Measurements from ENCODE around the gene C16orf74. TPM values are rescaled to one million over a fixed set of nuclear protein-coding genes. Genes with fewer than 3 reads are reported as not detected.

C16orf74 gene
- total RNA-seq, 2 donors from 2014 or later = 4.6 to 7.2 TPM

DNA sequence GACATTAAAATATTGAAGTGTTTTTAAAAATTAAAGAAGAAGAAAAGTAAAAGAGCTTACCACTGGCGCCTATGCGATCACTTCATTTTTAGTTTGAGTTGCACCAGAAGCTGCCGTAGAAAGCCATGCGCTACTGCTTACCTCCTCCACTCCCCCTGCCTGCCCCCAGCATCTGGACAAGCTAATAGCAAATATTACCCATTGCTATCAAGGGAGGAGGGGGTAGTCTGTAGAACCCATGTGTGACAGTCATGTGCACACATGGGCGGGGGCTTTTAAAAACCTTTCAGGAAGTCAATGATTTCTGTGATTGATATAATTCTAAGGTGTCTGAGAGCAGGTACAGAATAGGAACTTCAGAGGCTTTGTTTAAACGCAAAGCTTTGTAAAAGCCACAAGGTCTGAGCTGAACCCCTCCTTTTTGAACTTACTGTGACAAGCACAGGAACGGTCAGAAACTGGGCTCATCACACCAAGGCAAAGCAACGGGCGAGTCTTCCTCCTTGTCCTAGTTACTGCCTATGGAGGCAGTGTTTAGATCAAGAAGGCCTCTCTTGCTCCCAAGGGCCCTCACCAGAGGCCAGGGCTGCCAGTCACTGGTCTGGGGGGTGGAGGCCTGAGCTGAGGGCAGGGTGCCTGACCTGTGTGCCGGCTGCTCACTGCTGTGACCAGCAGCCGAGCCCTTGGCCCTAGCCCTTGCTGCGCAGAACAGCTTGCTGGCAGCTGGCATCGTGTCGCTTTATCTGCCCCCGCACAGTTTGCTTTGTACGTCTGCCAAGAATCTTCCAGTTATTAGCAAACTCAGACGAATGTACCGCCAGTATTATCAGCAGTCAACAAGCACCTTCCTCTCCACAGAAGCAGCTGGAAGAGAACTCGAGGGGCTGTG lies 77.1 kb downstream of the C16orf74 start:
- H3K27me3 Mint-ChIP-seq = no peaks in the 10 kb centered on the region
- peaks cover 3% of the 10 kb centered on the region for H3K4me1 Mint-ChIP-seq
- no peak for ATAC-seq
- no peak overlapping the region for H3K27ac Mint-ChIP-seq
- no peak for DNase-seq
- peaks cover 5% of the 10 kb centered on the region for H3K36me3 Mint-ChIP-seq (ENCODE audit: low read depth)
- H3K9me3 ChIP-seq (ENCODE audit: control insufficient read depth, low read length, poor library complexity, severe bottlenecking) = no peaks in the 10 kb centered on the region
- no peak overlapping the region for H3K4me3 Mint-ChIP-seq

DNA sequence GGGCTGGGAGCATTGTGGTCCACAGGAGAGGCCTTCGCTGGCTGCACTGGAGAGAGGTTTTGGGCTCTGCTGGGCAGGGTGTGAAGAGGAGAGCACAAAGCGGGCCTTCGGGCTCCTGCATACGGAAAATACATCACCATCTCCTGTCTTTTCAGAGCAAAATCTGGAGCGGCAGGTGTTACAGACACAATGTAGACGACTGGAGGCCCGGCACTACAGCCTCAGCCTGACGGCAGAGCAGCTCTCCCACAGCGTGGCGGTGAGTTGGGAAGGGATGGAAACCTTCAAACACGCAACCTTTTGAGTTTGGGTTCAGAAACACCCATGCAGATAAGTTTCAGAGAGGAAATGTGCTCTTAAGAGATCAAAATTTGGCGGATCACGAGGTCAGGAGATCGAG lies 80.1 kb downstream of the C16orf74 start:
- no peak overlapping the region for H3K27ac Mint-ChIP-seq
- H3K9me3 ChIP-seq (ENCODE audit: control insufficient read depth, low read length, poor library complexity, severe bottlenecking) = no peaks in the 10 kb centered on the region
- H3K27me3 Mint-ChIP-seq = no peaks in the 10 kb centered on the region
- peaks cover 3% of the 10 kb centered on the region for H3K4me1 Mint-ChIP-seq
- no peak overlapping the region for H3K4me3 Mint-ChIP-seq
- no peak for ATAC-seq
- peaks cover 5% of the 10 kb centered on the region for H3K36me3 Mint-ChIP-seq (ENCODE audit: low read depth)
- no peak for DNase-seq

GRCh38 chr16:85668676-85669424 lies 82.0 kb downstream of the C16orf74 start:
- Mint-ChIP-seq H3K4me3 (no peak overlapping the region), H3K4me1 (no peaks in the 10 kb centered on the region), H3K36me3 (ENCODE audit: low read depth) (peaks cover 5% of the 10 kb centered on the region), H3K27me3 (no peaks in the 10 kb centered on the region), H3K27ac (no peak overlapping the region)
- DNase-seq = no peak
- ATAC-seq = no peak
- no peaks in the 10 kb centered on the region for H3K9me3 ChIP-seq (ENCODE audit: control insufficient read depth, low read length, poor library complexity, severe bottlenecking)

DNA sequence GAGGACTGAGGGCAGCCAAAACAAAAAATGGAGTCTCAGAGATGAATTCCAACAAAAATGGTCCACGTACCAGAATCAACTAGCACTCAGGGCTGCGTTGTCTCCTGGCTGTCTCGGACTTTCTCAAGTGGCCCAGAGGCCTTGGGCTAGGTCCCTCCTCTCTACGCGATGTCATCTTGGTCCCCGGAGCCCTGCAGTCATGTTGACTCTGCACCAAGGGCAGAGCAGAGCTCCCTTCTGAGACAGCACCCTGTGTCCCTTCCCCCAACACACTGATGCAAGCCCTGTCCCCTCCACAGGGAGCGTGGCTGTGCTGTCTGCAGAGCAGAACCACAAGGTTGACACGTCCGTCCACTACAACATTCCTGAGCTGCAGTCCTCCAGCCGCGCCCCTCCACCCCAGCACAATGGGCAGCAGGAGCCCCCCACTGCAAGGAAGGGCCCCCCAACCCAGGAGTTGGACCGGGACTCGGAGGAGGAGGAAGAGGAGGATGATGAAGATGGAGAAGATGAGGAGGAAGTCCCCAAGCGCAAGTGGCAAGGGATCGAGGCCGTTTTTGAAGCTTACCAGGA lies 83.0 kb downstream of the C16orf74 start:
- Mint-ChIP-seq H3K27me3 (no peaks in the 10 kb centered on the region), H3K4me1 (no peaks in the 10 kb centered on the region), H3K36me3 (ENCODE audit: low read depth) (peaks cover 5% of the 10 kb centered on the region), H3K4me3 (no peak overlapping the region), H3K27ac (no peak overlapping the region)
- DNase-seq (no peak), ATAC-seq (no peak)
- H3K9me3 ChIP-seq (ENCODE audit: control insufficient read depth, low read length, poor library complexity, severe bottlenecking) = no peaks in the 10 kb centered on the region

- DNase-seq (no peak), ATAC-seq (no peak)
- no peaks in the 10 kb centered on the region for H3K4me1 Mint-ChIP-seq
- no peak overlapping the region for H3K27ac Mint-ChIP-seq
- no peaks in the 10 kb centered on the region for H3K27me3 Mint-ChIP-seq
- H3K36me3 Mint-ChIP-seq (ENCODE audit: low read depth) = peaks cover 5% of the 10 kb centered on the region
- H3K9me3 ChIP-seq (ENCODE audit: control insufficient read depth, low read length, poor library complexity, severe bottlenecking) = no peaks in the 10 kb centered on the region
- H3K4me3 Mint-ChIP-seq = no peak overlapping the region
Measured at GRCh38 chr16:85667261-85667660, 83.6 kb downstream of the C16orf74 start.

DNA sequence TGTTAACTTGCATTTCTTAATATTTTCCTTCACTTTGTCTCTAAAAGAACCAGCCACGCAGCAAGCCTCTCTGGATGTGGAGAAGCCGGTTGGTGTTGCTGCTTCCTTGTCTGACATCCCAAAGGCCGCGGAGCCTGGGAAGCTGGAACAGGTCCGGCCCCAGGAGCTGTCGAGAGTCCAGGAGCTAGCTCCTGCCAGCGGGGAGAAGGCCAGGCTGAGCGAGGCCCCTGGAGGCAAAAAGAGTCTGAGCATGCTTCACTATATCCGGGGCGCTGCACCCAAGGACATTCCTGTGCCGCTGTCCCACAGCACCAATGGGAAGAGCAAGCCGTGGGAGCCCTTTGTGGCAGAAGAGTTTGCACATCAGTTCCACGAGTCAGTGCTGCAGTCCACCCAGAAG lies 85.0 kb downstream of the C16orf74 start:
- Mint-ChIP-seq H3K4me3 (no peak overlapping the region), H3K36me3 (ENCODE audit: low read depth) (peaks cover 5% of the 10 kb centered on the region), H3K27me3 (no peaks in the 10 kb centered on the region), H3K27ac (peak overlapping the region; percentile 68), H3K4me1 (no peaks in the 10 kb centered on the region)
- ATAC-seq (no peak), DNase-seq (no peak)
- no peaks in the 10 kb centered on the region for H3K9me3 ChIP-seq (ENCODE audit: control insufficient read depth, low read length, poor library complexity, severe bottlenecking)

GRCh38 chr16:85665373-85665740 lies 85.5 kb downstream of the C16orf74 start:
- Mint-ChIP-seq H3K36me3 (ENCODE audit: low read depth) (peaks cover 5% of the 10 kb centered on the region), H3K27ac (peak overlapping the region; percentile 68), H3K27me3 (no peaks in the 10 kb centered on the region), H3K4me3 (no peak overlapping the region), H3K4me1 (no peaks in the 10 kb centered on the region)
- ATAC-seq (no peak), DNase-seq (no peak)
- no peaks in the 10 kb centered on the region for H3K9me3 ChIP-seq (ENCODE audit: control insufficient read depth, low read length, poor library complexity, severe bottlenecking)

DNA sequence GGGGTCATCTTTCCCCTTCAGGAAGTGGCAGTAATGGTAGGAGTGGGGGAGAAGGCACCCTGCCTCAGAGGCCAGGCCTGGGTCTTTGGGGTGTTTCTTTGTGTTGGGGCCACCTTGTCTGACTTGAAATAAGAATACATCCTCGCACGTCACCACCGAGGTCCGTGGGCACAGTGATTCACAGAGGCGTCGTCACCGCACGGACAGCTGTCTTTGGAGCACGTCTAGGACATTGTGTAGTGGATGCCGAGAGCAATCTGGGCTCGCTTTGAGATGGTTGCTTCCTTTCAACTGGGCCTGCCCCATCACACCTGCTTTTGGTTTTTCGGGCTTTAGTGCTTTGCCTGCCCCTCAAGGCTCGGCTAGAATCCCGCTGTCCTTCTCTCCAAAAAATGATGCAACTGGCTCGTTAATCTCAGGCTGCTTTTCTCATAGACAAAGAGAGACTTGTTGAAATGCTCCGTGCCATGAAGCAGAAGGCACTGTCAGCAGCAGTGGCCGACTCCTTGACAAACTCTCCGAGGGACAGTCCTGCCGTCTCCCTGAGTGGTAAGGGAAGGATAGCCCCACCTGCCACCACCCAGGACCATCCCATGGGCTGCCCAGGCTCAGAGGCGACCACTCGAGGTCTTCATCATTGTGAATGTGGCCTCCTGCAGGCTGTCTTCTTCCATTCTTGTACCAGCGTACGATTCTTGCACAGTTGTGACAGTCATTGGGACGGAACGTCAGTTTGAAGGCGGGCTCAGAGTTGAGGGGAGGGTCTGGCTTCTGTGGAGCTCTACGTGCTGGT lies 86.1 kb downstream of the C16orf74 start:
- peaks cover 4% of the 10 kb centered on the region for H3K36me3 Mint-ChIP-seq (ENCODE audit: low read depth)
- no peak for DNase-seq
- H3K9me3 ChIP-seq (ENCODE audit: control insufficient read depth, low read length, poor library complexity, severe bottlenecking) = no peaks in the 10 kb centered on the region
- no peak overlapping the region for H3K27ac Mint-ChIP-seq
- H3K4me3 Mint-ChIP-seq = no peak overlapping the region
- H3K4me1 Mint-ChIP-seq = peaks cover 1% of the 10 kb centered on the region
- H3K27me3 Mint-ChIP-seq = no peaks in the 10 kb centered on the region
- ATAC-seq = no peak

- peaks cover 3% of the 10 kb centered on the region for H3K36me3 Mint-ChIP-seq (ENCODE audit: low read depth)
- ATAC-seq = no peak
- no peak overlapping the region for H3K27ac Mint-ChIP-seq
- no peaks in the 10 kb centered on the region for H3K9me3 ChIP-seq (ENCODE audit: control insufficient read depth, low read length, poor library complexity, severe bottlenecking)
- H3K4me3 Mint-ChIP-seq = no peak overlapping the region
- no peak for DNase-seq
- H3K4me1 Mint-ChIP-seq = peaks cover 3% of the 10 kb centered on the region
- H3K27me3 Mint-ChIP-seq = no peaks in the 10 kb centered on the region
Measured at GRCh38 chr16:85663891-85664321, 87.0 kb downstream of the C16orf74 start.

DNA sequence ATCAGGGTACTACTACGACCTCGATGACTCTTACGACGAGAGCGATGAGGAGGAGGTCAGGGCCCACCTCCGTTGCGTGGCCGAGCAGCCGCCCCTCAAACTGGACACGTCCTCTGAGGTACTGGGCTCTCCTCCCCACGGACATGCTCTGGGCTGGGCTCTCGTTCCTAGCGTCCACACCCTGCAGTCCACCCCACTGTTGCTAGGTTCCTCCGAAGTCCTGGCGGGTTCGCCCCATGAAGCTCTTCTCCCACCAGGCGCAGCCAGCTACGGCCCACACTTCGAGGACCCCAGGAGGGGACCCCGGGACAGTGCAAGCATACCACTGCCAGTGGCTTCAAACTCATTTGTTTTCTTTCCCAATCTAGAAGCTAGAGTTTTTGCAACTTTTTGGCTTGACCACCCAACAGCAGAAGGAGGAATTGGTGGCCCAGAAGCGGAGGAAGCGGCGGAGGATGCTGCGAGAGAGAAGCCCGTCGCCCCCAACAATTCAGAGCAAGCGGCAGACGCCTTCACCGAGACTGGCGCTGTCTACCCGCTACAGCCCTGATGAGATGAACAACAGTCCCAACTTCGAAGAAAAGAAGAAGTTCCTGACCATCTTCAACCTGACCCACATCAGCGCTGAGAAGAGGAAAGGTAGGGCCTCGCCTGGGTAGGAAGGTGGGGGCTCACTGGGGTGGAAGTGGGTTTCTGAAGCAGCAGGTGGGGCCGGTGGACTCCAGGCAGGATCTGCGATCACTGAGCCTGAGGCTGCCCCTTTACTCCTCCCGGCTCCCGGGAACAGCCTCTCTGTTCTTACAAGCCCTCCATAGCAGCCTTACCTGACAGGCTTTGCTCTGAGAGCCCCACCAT lies 87.7 kb downstream of the C16orf74 start:
- DNase-seq (no peak), ATAC-seq (no peak)
- Mint-ChIP-seq H3K36me3 (ENCODE audit: low read depth) (peaks cover 3% of the 10 kb centered on the region), H3K4me3 (no peak overlapping the region), H3K27me3 (no peaks in the 10 kb centered on the region), H3K4me1 (peaks cover 3% of the 10 kb centered on the region), H3K27ac (no peak overlapping the region)
- H3K9me3 ChIP-seq (ENCODE audit: control insufficient read depth, low read length, poor library complexity, severe bottlenecking) = no peaks in the 10 kb centered on the region

GRCh38 chr16:85662482-85662812 lies 88.4 kb downstream of the C16orf74 start:
- Mint-ChIP-seq H3K27me3 (no peaks in the 10 kb centered on the region), H3K4me3 (no peak overlapping the region), H3K4me1 (peaks cover 3% of the 10 kb centered on the region), H3K27ac (no peak overlapping the region), H3K36me3 (ENCODE audit: low read depth) (peaks cover 3% of the 10 kb centered on the region)
- DNase-seq (no peak), ATAC-seq (no peak)
- no peaks in the 10 kb centered on the region for H3K9me3 ChIP-seq (ENCODE audit: control insufficient read depth, low read length, poor library complexity, severe bottlenecking)

DNA sequence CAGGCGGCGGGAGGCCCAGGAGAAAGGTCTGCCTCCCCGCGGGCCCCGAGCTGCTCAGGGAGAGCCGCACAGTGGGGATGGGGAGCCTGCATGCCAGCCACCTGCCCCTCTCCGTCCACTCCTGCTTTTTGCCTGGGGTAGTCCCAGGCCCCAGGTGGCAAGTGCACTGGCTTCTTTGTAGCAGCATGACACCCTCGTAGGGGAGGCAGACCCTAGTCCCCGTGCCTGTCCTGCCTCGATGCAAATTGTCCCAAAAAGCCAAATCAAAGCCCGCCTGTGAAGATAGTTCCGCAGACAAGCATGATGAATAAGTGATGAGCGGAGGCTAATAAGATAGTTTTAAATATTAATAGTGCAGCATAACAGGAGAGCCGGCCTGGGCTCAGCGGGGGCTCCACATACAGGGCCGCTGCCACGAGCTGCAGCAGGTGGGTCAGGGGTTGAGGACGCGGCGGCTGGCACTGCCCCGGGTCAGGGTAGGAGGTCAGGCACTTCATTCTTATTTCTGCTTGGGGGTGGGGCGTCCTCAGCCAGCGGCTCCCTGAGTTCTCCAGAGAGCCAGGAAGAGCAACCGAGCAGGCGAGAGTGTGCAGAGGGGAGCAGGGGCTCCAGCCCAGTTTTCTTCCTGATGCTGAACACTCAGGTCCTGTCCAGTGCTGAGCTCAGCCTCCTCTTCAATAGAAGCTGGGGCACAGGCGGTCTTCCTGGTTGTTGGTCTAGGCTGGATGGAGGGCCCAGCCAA lies 89.0 kb downstream of the C16orf74 start:
- Mint-ChIP-seq H3K4me3 (no peak overlapping the region), H3K27me3 (no peaks in the 10 kb centered on the region), H3K27ac (no peak overlapping the region), H3K4me1 (peaks cover 3% of the 10 kb centered on the region), H3K36me3 (ENCODE audit: low read depth) (peaks cover 3% of the 10 kb centered on the region)
- H3K9me3 ChIP-seq (ENCODE audit: control insufficient read depth, low read length, poor library complexity, severe bottlenecking) = no peaks in the 10 kb centered on the region
- no peak for DNase-seq
- ATAC-seq = no peak

All from T-helper 17 cell (primary cell).